Progenitor cell of endocrine pancreas (in vitro differentiated cells): ENCODE data around the gene CMPK2. TPM values are rescaled to one million over a fixed set of nuclear protein-coding genes. Genes with fewer than 3 reads are reported as not detected.
A peak's percentile ranks its signal among the peaks of the same experiment; 100 is the strongest.

Experiments used
- DNase-seq: peaks from one replicate; pipeline ENCODE4 v3.0.0; 2021; ENCODE audit warnings: low spot score; ENCODE audit not compliant: unreplicated experiment
- H3K27ac Mint-ChIP-seq: 2 replicates; pipeline ENCODE4 v1.8.0; 2021; ENCODE audit warnings: mild to moderate bottlenecking, moderate library complexity, mixed read lengths
- H3K27me3 Mint-ChIP-seq: 2 replicates; pipeline ENCODE4 v1.8.0; 2021; ENCODE audit warnings: mixed read lengths
- H3K36me3 Mint-ChIP-seq: 2 replicates; pipeline ENCODE4 v1.8.0; 2022; ENCODE audit warnings: mixed read lengths; ENCODE audit not compliant: insufficient read depth
- H3K4me1 Mint-ChIP-seq: 2 replicates; pipeline ENCODE4 v1.8.0; 2021; ENCODE audit warnings: low read depth, mixed read lengths
- H3K4me3 Mint-ChIP-seq: 2 replicates; pipeline ENCODE4 v1.8.0; 2021; ENCODE audit warnings: low read depth, mild to moderate bottlenecking, moderate library complexity, mixed read lengths
- H3K9me3 Mint-ChIP-seq: 2 replicates; pipeline ENCODE4 v1.8.0; 2021; ENCODE audit warnings: low read depth, mixed read lengths
- CTCF ChIP-seq: fragments of 200-600 bp; sonication (generic); IDR thresholded peaks from one replicate; pipeline ENCODE4 v1.5.0; 2021; ENCODE audit warnings: antibody characterized with exemption, mild to moderate bottlenecking; ENCODE audit not compliant: unreplicated experiment
- long read RNA-seq: library from polyadenylated mRNA; unstranded; transcript quantifications from one replicate; pipeline ENCODE4 v2.0.0, GENCODE V29; 2020
- total RNA-seq: library from RNA; stranded (reverse); gene quantifications from 2 replicates; pipeline ENCODE4 v1.2.1, GENCODE V29; 2021

The CMPK2 gene
- total RNA-seq = 3.4 and 3.6 TPM in 2 replicates
- long read RNA-seq, transcript CMPK2-206 (5 exons, 2,417 nt) = major isoform, 18 of 22 reads
- long read RNA-seq, partial matches to known transcripts = 0 of 22 reads
- long read RNA-seq, other reads (novel, unspliced or antisense) = 4 of 22 reads

- no peaks in the 10 kb centered on the region for H3K9me3 Mint-ChIP-seq
- TF ChIP-seq CTCF = peak; percentile 65
Measured at GRCh38 chr2:6865346-6866274, at the start of gene CMPK2. TSS of gene CMPK2 (minus strand) at chr2:6865907. CDS start at chr2:6865696, 211 bp downstream.

GRCh38 chr2:6915399-6915798, 49.7 kb upstream of the CMPK2 start:
- no peak overlapping the region for H3K27ac Mint-ChIP-seq
- TF ChIP-seq CTCF = no peak
- no peak for DNase-seq
- H3K9me3 Mint-ChIP-seq = no peaks in the 10 kb centered on the region
- H3K36me3 Mint-ChIP-seq = peaks cover 3% of the 10 kb centered on the region
- H3K4me1 Mint-ChIP-seq = peaks cover 10% of the 10 kb centered on the region
- H3K4me3 Mint-ChIP-seq = no peak overlapping the region
- peaks cover 38% of the 10 kb centered on the region for H3K27me3 Mint-ChIP-seq

More at GRCh38 chr2:6865346-6866274, at the start of gene CMPK2:
- peak within 1 kb of the TSS; percentile 92 for H3K27ac Mint-ChIP-seq
- H3K27me3 Mint-ChIP-seq = peaks cover 10% of the 10 kb centered on the region
- H3K4me3 Mint-ChIP-seq = peak within 1 kb of the TSS; percentile 77
- H3K36me3 Mint-ChIP-seq = peaks cover 10% of the 10 kb centered on the region
- DNase-seq = peak; percentile 67
- H3K4me1 Mint-ChIP-seq = peaks cover 7% of the 10 kb centered on the region

GRCh38 chr2:6914828-6915227, 49.1 kb upstream of the CMPK2 start:
- Mint-ChIP-seq H3K27ac (no peak overlapping the region), H3K36me3 (peaks cover 3% of the 10 kb centered on the region), H3K27me3 (peaks cover 38% of the 10 kb centered on the region), H3K4me3 (no peak overlapping the region), H3K9me3 (no peaks in the 10 kb centered on the region), H3K4me1 (peaks cover 8% of the 10 kb centered on the region)
- no peak for TF ChIP-seq CTCF
- DNase-seq = no peak

GRCh38 chr2:6913415-6914157, 47.9 kb upstream of the CMPK2 start:
- H3K27me3 Mint-ChIP-seq = peaks cover 37% of the 10 kb centered on the region
- no peaks in the 10 kb centered on the region for H3K4me1 Mint-ChIP-seq
- no peak for TF ChIP-seq CTCF
- no peak for DNase-seq
- no peak overlapping the region for H3K27ac Mint-ChIP-seq
- no peak overlapping the region for H3K4me3 Mint-ChIP-seq
- H3K36me3 Mint-ChIP-seq = no peaks in the 10 kb centered on the region
- H3K9me3 Mint-ChIP-seq = no peaks in the 10 kb centered on the region

GRCh38 chr2:6911721-6912120, 46.0 kb upstream of the CMPK2 start:
- peaks cover 37% of the 10 kb centered on the region for H3K27me3 Mint-ChIP-seq

More at GRCh38 chr2:6911721-6912120, 46.0 kb upstream of the CMPK2 start:
- Mint-ChIP-seq H3K4me1 (no peaks in the 10 kb centered on the region), H3K4me3 (no peak overlapping the region), H3K9me3 (no peaks in the 10 kb centered on the region), H3K36me3 (no peaks in the 10 kb centered on the region), H3K27ac (no peak overlapping the region)
- DNase-seq = no peak
- no peak for TF ChIP-seq CTCF
